ENCODE measurements around the gene HOXC10.

Gene HOXC10

GRCh38 chr12:53959314-53959713, 25.6 kb upstream of the HOXC10 start:
- no peak overlapping the region for H3K27ac ChIP-seq (replicated peaks)
- H3K27me3 ChIP-seq (ENCODE audit: insufficient read depth, poor library complexity, severe bottlenecking): peaks cover 95% of the 10 kb centered on the region
- no peak overlapping the region for H3K4me3 ChIP-seq (replicated peaks; ENCODE audit: insufficient read depth, low read length)
- no peak for DNase-seq (ENCODE audit: low read depth in 1 of 2, low spot score in 1 of 2)
- TF ChIP-seq SPI1 (IDR thresholded peaks at IDR 0.05; ENCODE audit: borderline replicate concordance, low read depth) (no peak), GABPA (IDR thresholded peaks at IDR 0.05; ENCODE audit: low read depth) (no peak), POLR2AphosphoS5 (IDR thresholded peaks at IDR 0.05; ENCODE audit: low read depth) (no peak)

DNA sequence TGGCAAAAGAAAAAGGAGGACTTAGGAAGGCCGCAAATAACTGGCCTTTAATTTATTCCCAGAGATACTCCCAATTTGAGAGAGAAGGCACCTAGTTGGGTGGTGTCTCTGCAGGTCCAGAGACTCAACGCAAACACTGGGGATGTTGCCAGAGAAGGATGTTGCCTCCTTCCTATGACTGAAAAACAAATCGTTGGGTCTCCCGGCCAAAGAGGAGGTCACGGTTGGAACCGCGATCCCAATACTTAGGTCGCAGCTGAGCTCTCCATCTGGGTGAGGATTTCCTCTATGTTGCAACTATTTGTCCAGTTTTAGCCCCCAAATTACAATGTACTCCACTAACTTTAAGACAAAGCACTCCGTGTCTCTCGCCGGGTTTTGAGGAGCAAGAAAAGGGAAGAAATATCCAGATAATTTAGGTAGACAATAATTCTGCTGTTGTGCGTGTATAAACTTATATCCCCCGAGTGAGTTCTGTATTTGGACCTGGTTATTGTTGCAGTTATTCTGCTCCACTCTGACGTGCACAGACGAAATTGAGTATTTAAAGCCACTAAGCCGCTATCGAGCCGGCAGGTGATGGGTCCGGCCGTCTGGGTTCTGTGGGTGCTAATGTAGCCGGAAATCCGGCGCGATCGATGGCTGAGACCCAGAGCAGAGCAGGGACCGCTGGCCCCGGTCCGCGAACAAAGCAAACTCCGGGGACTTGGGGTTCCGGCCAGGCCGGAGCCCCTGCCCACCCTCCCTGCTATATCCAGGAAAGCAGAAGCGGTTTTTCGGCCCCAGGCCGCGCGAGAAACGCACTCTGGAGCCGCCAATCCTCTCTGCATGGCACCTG, 24.5 kb upstream of the HOXC10 start:
- DNase-seq (ENCODE audit: low read depth in 1 of 2, low spot score in 1 of 2): no peak
- TF ChIP-seq, protein P1, sequence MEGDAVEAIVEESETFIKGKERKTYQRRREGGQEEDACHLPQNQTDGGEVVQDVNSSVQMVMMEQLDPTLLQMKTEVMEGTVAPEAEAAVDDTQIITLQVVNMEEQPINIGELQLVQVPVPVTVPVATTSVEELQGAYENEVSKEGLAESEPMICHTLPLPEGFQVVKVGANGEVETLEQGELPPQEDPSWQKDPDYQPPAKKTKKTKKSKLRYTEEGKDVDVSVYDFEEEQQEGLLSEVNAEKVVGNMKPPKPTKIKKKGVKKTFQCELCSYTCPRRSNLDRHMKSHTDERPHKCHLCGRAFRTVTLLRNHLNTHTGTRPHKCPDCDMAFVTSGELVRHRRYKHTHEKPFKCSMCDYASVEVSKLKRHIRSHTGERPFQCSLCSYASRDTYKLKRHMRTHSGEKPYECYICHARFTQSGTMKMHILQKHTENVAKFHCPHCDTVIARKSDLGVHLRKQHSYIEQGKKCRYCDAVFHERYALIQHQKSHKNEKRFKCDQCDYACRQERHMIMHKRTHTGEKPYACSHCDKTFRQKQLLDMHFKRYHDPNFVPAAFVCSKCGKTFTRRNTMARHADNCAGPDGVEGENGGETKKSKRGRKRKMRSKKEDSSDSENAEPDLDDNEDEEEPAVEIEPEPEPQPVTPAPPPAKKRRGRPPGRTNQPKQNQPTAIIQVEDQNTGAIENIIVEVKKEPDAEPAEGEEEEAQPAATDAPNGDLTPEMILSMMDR (IDR thresholded peaks at IDR 0.05; ENCODE audit: insufficient read depth, low read length): no peak
- TF ChIP-seq POLR2AphosphoS5 (IDR thresholded peaks at IDR 0.05; ENCODE audit: low read depth) (no peak), GABPA (IDR thresholded peaks at IDR 0.05; ENCODE audit: low read depth) (no peak), REST (IDR thresholded peaks at IDR 0.05; ENCODE audit: insufficient replicate concordance, low read depth) (no peak), SPI1 (IDR thresholded peaks at IDR 0.05; ENCODE audit: borderline replicate concordance, low read depth) (no peak)
- peaks cover 97% of the 10 kb centered on the region for H3K27me3 ChIP-seq (ENCODE audit: insufficient read depth, poor library complexity, severe bottlenecking)
- no peak overlapping the region for H3K4me3 ChIP-seq (replicated peaks; ENCODE audit: insufficient read depth, low read length)
- H3K27ac ChIP-seq (replicated peaks): no peak overlapping the region

DNA sequence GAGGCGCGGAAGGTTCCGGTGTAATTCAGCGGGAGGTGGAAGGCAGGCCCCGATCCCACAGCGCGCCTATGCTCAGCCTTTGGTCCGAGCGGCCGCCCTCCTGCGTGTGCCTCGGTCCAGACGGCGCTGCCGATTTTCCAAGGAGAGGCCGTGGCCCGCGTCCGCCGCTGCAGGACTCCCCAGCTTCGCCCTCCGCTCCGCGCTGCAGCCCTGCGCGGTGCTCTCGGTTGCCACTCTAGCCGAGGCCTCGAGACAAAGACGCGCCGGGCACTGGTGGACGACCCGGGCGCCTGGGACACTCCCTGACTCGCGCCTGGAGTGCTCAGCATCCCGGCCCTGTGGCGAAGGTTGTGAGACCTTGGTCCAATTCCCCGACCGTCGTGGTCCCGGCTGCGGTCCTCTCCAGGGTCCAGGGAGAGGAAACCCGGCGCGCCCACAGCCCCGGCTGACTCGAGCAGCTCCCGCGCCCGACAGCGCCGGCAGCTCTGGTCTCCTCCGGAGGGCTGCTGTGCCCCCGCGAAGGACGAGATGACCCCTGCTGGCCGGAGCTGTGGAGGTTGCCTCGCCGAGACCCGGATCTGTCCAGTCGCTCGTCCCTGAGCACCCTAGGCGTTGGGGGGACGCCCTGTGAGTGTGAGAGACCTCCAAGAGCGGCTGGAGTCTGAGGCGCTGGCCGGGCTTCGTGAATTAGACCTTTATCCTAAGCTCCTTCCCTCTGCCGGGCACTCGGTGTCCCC, 23.8 kb upstream of the HOXC10 start:
- no peak for DNase-seq (ENCODE audit: low read depth in 1 of 2, low spot score in 1 of 2)
- peaks cover 97% of the 10 kb centered on the region for H3K27me3 ChIP-seq (ENCODE audit: insufficient read depth, poor library complexity, severe bottlenecking)
- TF ChIP-seq GABPA (IDR thresholded peaks at IDR 0.05; ENCODE audit: low read depth) (no peak), REST (IDR thresholded peaks at IDR 0.05; ENCODE audit: insufficient replicate concordance, low read depth) (no peak), SPI1 (IDR thresholded peaks at IDR 0.05; ENCODE audit: borderline replicate concordance, low read depth) (no peak), POLR2AphosphoS5 (IDR thresholded peaks at IDR 0.05; ENCODE audit: low read depth) (no peak)
- TF ChIP-seq, protein P1 (IDR thresholded peaks at IDR 0.05; ENCODE audit: insufficient read depth, low read length): no peak
- H3K4me3 ChIP-seq (replicated peaks; ENCODE audit: insufficient read depth, low read length): no peak overlapping the region
- H3K27ac ChIP-seq (replicated peaks): no peak overlapping the region

GRCh38 chr12:53963005-53963404, 21.9 kb upstream of the HOXC10 start:
- H3K27me3 ChIP-seq (ENCODE audit: insufficient read depth, poor library complexity, severe bottlenecking): peaks cover 100% of the 10 kb centered on the region
- DNase-seq (ENCODE audit: low read depth in 1 of 2, low spot score in 1 of 2): no peak
- H3K27ac ChIP-seq (replicated peaks): no peak overlapping the region
- H3K4me3 ChIP-seq (replicated peaks; ENCODE audit: insufficient read depth, low read length): no peak overlapping the region
- no peak for TF ChIP-seq REST (IDR thresholded peaks at IDR 0.05; ENCODE audit: insufficient replicate concordance, low read depth)
- TF ChIP-seq GABPA (IDR thresholded peaks at IDR 0.05; ENCODE audit: low read depth): no peak
- no peak for TF ChIP-seq POLR2AphosphoS5 (IDR thresholded peaks at IDR 0.05; ENCODE audit: low read depth)
- TF ChIP-seq, protein P1 (IDR thresholded peaks at IDR 0.05; ENCODE audit: insufficient read depth, low read length): no peak
